Ishikawa (cell line): ENCODE results near the gene ELMO3.

Source experiments
- CEBPB ChIP-seq: IDR thresholded peaks from 2 replicates; pipeline ENCODE4 v1.6.1; 2012
- CREB1 ChIP-seq: IDR thresholded peaks from 2 replicates; pipeline ENCODE4 v1.6.1; 2012; ENCODE audit warnings: low read depth
- EGR1 ChIP-seq: IDR thresholded peaks from 2 replicates; pipeline ENCODE4 v1.6.1; 2012
- EP300 ChIP-seq: IDR thresholded peaks from 2 replicates; pipeline ENCODE4 v1.6.1; 2012; ENCODE audit warnings: borderline replicate concordance
- FOXM1 ChIP-seq: IDR thresholded peaks from 2 replicates; pipeline ENCODE4 v1.6.1; 2012; ENCODE audit warnings: low read depth, borderline replicate concordance
- NFIC ChIP-seq: IDR thresholded peaks from 2 replicates; pipeline ENCODE4 v1.6.1; 2012
- RAD21 ChIP-seq: IDR thresholded peaks from 2 replicates; pipeline ENCODE4 v1.6.1; 2012; ENCODE audit warnings: low read depth
- TAF1 ChIP-seq: IDR thresholded peaks from 2 replicates; pipeline ENCODE4 v1.6.1; 2012; ENCODE audit warnings: low read depth, mild to moderate bottlenecking
- YY1 ChIP-seq: IDR thresholded peaks from 2 replicates; pipeline ENCODE4 v1.6.1; 2012; ENCODE audit warnings: low read depth
- TF ChIP-seq, protein P1 (sequence below): IDR thresholded peaks from 2 replicates; pipeline ENCODE4 v1.6.1; 2012; ENCODE audit warnings: low read depth, mild to moderate bottlenecking
- TF ChIP-seq, protein P2 (sequence below): IDR thresholded peaks from 2 replicates; pipeline ENCODE4 v1.6.1; 2012
- TF ChIP-seq, protein P3 (sequence below): IDR thresholded peaks from 2 replicates; pipeline ENCODE4 v1.6.1; 2012

DNA sequence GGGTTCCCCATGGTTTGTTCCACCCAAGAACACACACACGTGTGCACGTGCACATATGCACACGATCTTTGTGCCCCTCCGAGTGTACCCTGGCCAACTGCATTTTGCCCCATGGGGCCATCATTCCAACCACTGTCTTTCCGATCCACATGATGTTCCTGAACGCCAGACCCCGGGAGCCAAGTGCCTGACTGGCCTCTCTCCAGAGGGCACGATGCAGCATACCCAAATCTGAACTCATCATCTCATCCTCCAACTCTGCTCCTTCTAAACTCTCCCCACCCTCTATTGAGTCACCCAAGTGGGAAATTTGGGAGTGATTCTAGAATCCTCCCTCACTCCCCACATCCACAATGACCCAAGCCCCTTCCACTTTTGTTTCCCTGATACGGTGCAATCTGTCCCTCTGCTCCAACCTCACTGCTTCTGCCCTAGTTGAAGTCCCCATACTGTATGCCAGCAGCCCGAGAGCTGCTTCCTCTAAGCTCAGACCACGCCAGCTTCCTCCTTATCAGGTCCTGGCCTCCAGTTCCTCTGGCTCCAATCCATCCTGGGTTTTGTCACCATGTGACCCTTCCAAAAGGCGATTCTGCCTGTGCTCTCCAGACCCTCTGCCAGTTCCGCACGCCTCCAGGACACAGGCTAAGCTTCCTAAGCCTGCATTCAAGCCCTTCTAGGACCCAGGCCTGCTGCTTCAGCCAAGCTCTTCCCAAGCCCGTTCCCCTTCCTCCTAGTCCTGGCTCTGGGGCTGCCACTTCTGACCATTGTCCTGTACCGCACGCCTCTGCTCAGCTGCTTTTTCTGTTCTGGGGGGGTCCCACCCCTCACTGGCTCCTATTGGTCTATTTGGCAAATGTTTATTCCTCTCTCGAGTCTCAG, 17.9 kb downstream of the ELMO3 start:
- TF ChIP-seq EP300: no peak
- TF ChIP-seq, protein P1, sequence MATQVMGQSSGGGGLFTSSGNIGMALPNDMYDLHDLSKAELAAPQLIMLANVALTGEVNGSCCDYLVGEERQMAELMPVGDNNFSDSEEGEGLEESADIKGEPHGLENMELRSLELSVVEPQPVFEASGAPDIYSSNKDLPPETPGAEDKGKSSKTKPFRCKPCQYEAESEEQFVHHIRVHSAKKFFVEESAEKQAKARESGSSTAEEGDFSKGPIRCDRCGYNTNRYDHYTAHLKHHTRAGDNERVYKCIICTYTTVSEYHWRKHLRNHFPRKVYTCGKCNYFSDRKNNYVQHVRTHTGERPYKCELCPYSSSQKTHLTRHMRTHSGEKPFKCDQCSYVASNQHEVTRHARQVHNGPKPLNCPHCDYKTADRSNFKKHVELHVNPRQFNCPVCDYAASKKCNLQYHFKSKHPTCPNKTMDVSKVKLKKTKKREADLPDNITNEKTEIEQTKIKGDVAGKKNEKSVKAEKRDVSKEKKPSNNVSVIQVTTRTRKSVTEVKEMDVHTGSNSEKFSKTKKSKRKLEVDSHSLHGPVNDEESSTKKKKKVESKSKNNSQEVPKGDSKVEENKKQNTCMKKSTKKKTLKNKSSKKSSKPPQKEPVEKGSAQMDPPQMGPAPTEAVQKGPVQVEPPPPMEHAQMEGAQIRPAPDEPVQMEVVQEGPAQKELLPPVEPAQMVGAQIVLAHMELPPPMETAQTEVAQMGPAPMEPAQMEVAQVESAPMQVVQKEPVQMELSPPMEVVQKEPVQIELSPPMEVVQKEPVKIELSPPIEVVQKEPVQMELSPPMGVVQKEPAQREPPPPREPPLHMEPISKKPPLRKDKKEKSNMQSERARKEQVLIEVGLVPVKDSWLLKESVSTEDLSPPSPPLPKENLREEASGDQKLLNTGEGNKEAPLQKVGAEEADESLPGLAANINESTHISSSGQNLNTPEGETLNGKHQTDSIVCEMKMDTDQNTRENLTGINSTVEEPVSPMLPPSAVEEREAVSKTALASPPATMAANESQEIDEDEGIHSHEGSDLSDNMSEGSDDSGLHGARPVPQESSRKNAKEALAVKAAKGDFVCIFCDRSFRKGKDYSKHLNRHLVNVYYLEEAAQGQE: no peak
- TF ChIP-seq CEBPB: no peak
- TF ChIP-seq YY1: no peak
- TF ChIP-seq, protein P2, sequence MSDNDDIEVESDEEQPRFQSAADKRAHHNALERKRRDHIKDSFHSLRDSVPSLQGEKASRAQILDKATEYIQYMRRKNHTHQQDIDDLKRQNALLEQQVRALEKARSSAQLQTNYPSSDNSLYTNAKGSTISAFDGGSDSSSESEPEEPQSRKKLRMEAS: no peak
- no peak for TF ChIP-seq RAD21
- TF ChIP-seq CREB1: no peak
- no peak for TF ChIP-seq NFIC
- no peak for TF ChIP-seq TAF1
- no peak for TF ChIP-seq EGR1
- no peak for TF ChIP-seq FOXM1
- TF ChIP-seq, protein P3, sequence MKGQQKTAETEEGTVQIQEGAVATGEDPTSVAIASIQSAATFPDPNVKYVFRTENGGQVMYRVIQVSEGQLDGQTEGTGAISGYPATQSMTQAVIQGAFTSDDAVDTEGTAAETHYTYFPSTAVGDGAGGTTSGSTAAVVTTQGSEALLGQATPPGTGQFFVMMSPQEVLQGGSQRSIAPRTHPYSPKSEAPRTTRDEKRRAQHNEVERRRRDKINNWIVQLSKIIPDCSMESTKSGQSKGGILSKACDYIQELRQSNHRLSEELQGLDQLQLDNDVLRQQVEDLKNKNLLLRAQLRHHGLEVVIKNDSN: no peak
